Measurements from ENCODE around the gene CLSTN3. TPM values are rescaled to one million over a fixed set of nuclear protein-coding genes. Genes with fewer than 3 reads are reported as not detected.

CLSTN3 gene
- total and polyA plus RNA-seq, 2 of the 13 experiments (the other 11 are each of a cell fraction or from before 2014, with no cell fraction given): 26.2 to 94.1 TPM

GRCh38 chr12:7108796-7109571, 21.2 kb upstream of the CLSTN3 start, which contains the start of gene C1RL (continued):
- 0 out of 2 replicates have a peak, but pooled peaks have one; percentile 22 for TF ChIP-seq ZNF800 (CRISPR knock-in tag; IDR thresholded peaks at IDR 0.05)
- no peak for TF ChIP-seq ZNF550 (CRISPR knock-in tag; IDR thresholded peaks at IDR 0.05; ENCODE audit: borderline replicate concordance)
- no peak for TF ChIP-seq ZNF280B (CRISPR knock-in tag; IDR thresholded peaks at IDR 0.05; ENCODE audit: borderline replicate concordance)
- TF ChIP-seq RFXANK (CRISPR knock-in tag; IDR thresholded peaks at IDR 0.05): no peak
- TF ChIP-seq RERE (CRISPR knock-in tag; IDR thresholded peaks at IDR 0.05; ENCODE audit: low read depth): no peak
- TF ChIP-seq AGO2 (optimal IDR thresholded peaks at IDR 0.05; ENCODE audit: low read depth, low read length): no peak
- TF ChIP-seq KMT2B (CRISPR knock-in tag; IDR thresholded peaks at IDR 0.05): no peak
- no peak for TF ChIP-seq BATF2 (CRISPR knock-in tag; IDR thresholded peaks at IDR 0.05)
- no peak for TF ChIP-seq KDM1A (CRISPR knock-in tag; IDR thresholded peaks at IDR 0.05)
- TF ChIP-seq ZNF615 (CRISPR knock-in tag; IDR thresholded peaks at IDR 0.05; ENCODE audit: borderline replicate concordance): no peak
- TF ChIP-seq TRIM24 (CRISPR knock-in tag; IDR thresholded peaks at IDR 0.05): no peak
- TF ChIP-seq ELF1 (CRISPR knock-in tag; IDR thresholded peaks at IDR 0.05): peak; percentile 68
- no peak for TF ChIP-seq BRCA1 (CRISPR knock-in tag; IDR thresholded peaks at IDR 0.05)
- TF ChIP-seq ZFAT (CRISPR knock-in tag; conservative IDR thresholded peaks at IDR 0.05): no peak
- TF ChIP-seq RBM22 (optimal IDR thresholded peaks at IDR 0.05; ENCODE audit: low read length): peak; percentile 68

Data from HepG2 (cell line).